SU-DHL-6 (cell line): ENCODE results near the gene SLC27A1.
"Not testable (repeated sequence)": the region's sequence is repeated elsewhere in the genome, so short reads cannot be mapped to it uniquely, and the experiment has no call there.

Experiments used
- H2AFZ ChIP-seq: fragments of 200-600 bp; sonication (generic); 2 replicates; pipeline ENCODE4 v1.6.1; 2014; ENCODE audit warnings: low read depth, mild to moderate bottlenecking, moderate library complexity, mixed read lengths, antibody characterized with exemption, low read length; ENCODE audit not compliant: severe bottlenecking
- H3F3A ChIP-seq: fragments of 200-600 bp; shearing (Covaris generic); 2 replicates; pipeline ENCODE4 v1.6.0; 2016; ENCODE audit warnings: antibody characterized with exemption, mild to moderate bottlenecking; ENCODE audit not compliant: insufficient read depth
- H3K27ac ChIP-seq: fragments of 200-600 bp; sonication (generic); 2 replicates; pipeline ENCODE4 v1.5.1; 2016; ENCODE audit warnings: low read depth, mild to moderate bottlenecking, low read length, moderate library complexity, mixed read lengths
- H3K27me3 ChIP-seq: fragments of 200-600 bp; sonication (generic), shearing (Covaris generic); 2 replicates; pipeline ENCODE4 v1.6.0; 2014; ENCODE audit warnings: mild to moderate bottlenecking, low read length
- H3K36me3 ChIP-seq: fragments of 200-600 bp; sonication (generic); 2 replicates; pipeline ENCODE4 v1.6.1; 2014; ENCODE audit warnings: mild to moderate bottlenecking, low read length, mixed read lengths
- H3K4me2 ChIP-seq: fragments of 300-600, 200-600 bp; shearing (Covaris generic), sonication (generic); 2 replicates; pipeline ENCODE4 v1.6.0; 2014; ENCODE audit warnings: low read length, low read depth, mild to moderate bottlenecking; ENCODE audit not compliant: poor library complexity, severe bottlenecking
- H3K4me3 ChIP-seq: fragments of 200-600 bp; sonication (generic); 2 replicates; pipeline ENCODE4 v1.5.1; 2014; ENCODE audit warnings: antibody characterized with exemption, low read length, mild to moderate bottlenecking, mixed read lengths; ENCODE audit not compliant: insufficient read depth, poor library complexity, severe bottlenecking
- H3K79me2 ChIP-seq: fragments of 200-600 bp; sonication (generic); 2 replicates; pipeline ENCODE4 v1.6.1; 2014; ENCODE audit warnings: mild to moderate bottlenecking, low read length, moderate library complexity; ENCODE audit not compliant: insufficient read depth
- H3K9ac ChIP-seq: fragments of 200-600 bp; sonication (generic); 2 replicates; pipeline ENCODE4 v1.7.0; 2014; ENCODE audit warnings: mild to moderate bottlenecking, low read length
- H3K9me2 ChIP-seq: fragments of 200-600 bp; sonication (generic); replicated peaks from 2 replicates; pipeline ENCODE4 v1.6.1; 2014; ENCODE audit warnings: low read length; ENCODE audit not compliant: insufficient read depth
- H3K9me3 ChIP-seq: fragments of 200-600 bp; sonication (generic); 2 replicates; pipeline ENCODE4 v1.6.1; 2014; ENCODE audit warnings: low read length, mixed read lengths; ENCODE audit not compliant: insufficient read depth
- H4K20me1 ChIP-seq: fragments of 200-600 bp; sonication (generic); 2 replicates; pipeline ENCODE4 v1.6.1; 2014; ENCODE audit warnings: low read depth, mild to moderate bottlenecking, antibody characterized with exemption, low read length, moderate library complexity, mixed read lengths
- CTCF ChIP-seq: fragments of 200-600 bp; sonication (generic); IDR thresholded peaks from one replicate; pipeline ENCODE4 v1.5.1; 2017; ENCODE audit warnings: antibody characterized with exemption, mild to moderate bottlenecking, low read length, moderate library complexity; ENCODE audit not compliant: insufficient read depth, poor library complexity, severe bottlenecking
- EZH2phosphoT487 ChIP-seq: fragments of 200-600 bp; sonication (generic), shearing (Covaris generic); conservative IDR thresholded peaks from 2 replicates; pipeline ENCODE4 v1.6.1; 2018; ENCODE audit warnings: mild to moderate bottlenecking, antibody characterized with exemption, low read length, moderate library complexity, mixed read lengths

SLC27A1 gene

GRCh38 chr19:17549085-17549740 lies 78.9 kb downstream of the SLC27A1 start:
- H3K9me3 ChIP-seq = no peaks in the 10 kb centered on the region
- no peaks in the 10 kb centered on the region for H4K20me1 ChIP-seq
- TF ChIP-seq EZH2phosphoT487 (no peak), CTCF (no peak)
- no peaks in the 10 kb centered on the region for H3K79me2 ChIP-seq
- H3K27ac ChIP-seq = no peak overlapping the region
- H3F3A ChIP-seq = peaks cover 14% of the 10 kb centered on the region
- H3K36me3 ChIP-seq = peaks cover 3% of the 10 kb centered on the region; the same call in 1 of the 2 replicates
- H3K9me2 ChIP-seq = no peaks in the 10 kb centered on the region
- no peaks in the 10 kb centered on the region for H3K27me3 ChIP-seq
- no peak overlapping the region for H3K9ac ChIP-seq
- H3K4me3 ChIP-seq = no peak overlapping the region
- no peak overlapping the region for H2AFZ ChIP-seq
- H3K4me2 ChIP-seq = no peak overlapping the region

- Histone ChIP-seq H3K9me2 (no peaks in the 10 kb centered on the region), H3F3A (peaks cover 18% of the 10 kb centered on the region), H3K79me2 (no peaks in the 10 kb centered on the region), H3K27ac (no peak overlapping the region), H2AFZ (no peak overlapping the region), H3K4me2 (no peak overlapping the region), H3K4me3 (no peak overlapping the region), H3K9me3 (no peaks in the 10 kb centered on the region), H3K9ac (no peak overlapping the region), H4K20me1 (no peaks in the 10 kb centered on the region), H3K27me3 (no peaks in the 10 kb centered on the region), H3K36me3 (peaks cover 3% of the 10 kb centered on the region; the same call in 1 of the 2 replicates)
- TF ChIP-seq EZH2phosphoT487 (no peak), CTCF (no peak)
Measured at GRCh38 chr19:17550076-17550667, 79.8 kb downstream of the SLC27A1 start.

GRCh38 chr19:17552735-17553134 lies 82.4 kb downstream of the SLC27A1 start:
- H3K4me2 ChIP-seq, H3K9me3 ChIP-seq, H4K20me1 ChIP-seq, H3K36me3 ChIP-seq, H3K9me2 ChIP-seq, H2AFZ ChIP-seq, H3K27ac ChIP-seq, H3K9ac ChIP-seq, H3K27me3 ChIP-seq, H3K4me3 ChIP-seq: not testable (repeated sequence)
- H3K79me2 ChIP-seq = peaks cover 20% of the 10 kb centered on the region
- H3F3A ChIP-seq = peaks cover 24% of the 10 kb centered on the region

GRCh38 chr19:17553256-17553655 lies 82.9 kb downstream of the SLC27A1 start:
- Histone ChIP-seq H3K4me3 (no peak overlapping the region), H3F3A (peaks cover 24% of the 10 kb centered on the region), H2AFZ (no peak overlapping the region), H3K9me3 (no peaks in the 10 kb centered on the region), H3K36me3 (peaks cover 5% of the 10 kb centered on the region; the same call in 1 of the 2 replicates), H3K27ac (peak overlapping the region; percentile 2; the same call in 1 of the 2 replicates), H3K27me3 (no peaks in the 10 kb centered on the region), H3K9me2 (no peaks in the 10 kb centered on the region), H3K4me2 (no peak overlapping the region), H3K9ac (no peak overlapping the region), H4K20me1 (no peaks in the 10 kb centered on the region), H3K79me2 (peaks cover 20% of the 10 kb centered on the region)
- no peak for TF ChIP-seq EZH2phosphoT487
- no peak for TF ChIP-seq CTCF
